Epithelial cell of esophagus (primary cell): ENCODE data around the gene LILRB4.
"Not testable (repeated sequence)": the region's sequence is repeated elsewhere in the genome, so short reads cannot be mapped to it uniquely, and the experiment has no call there.

Experiments
- DNase-seq: peaks from one replicate; pipeline ENCODE4 v3.0.0; 2010; ENCODE audit warnings: low read depth
- H3K4me3 ChIP-seq: 2 replicates; pipeline ENCODE4 v1.5.1; 2011; ENCODE audit warnings: mild to moderate bottlenecking, low read length, control low read depth
- CTCF ChIP-seq: IDR thresholded peaks from 2 replicates; pipeline ENCODE4 v1.5.1; 2011; ENCODE audit warnings: low read depth, mild to moderate bottlenecking, low read length, control low read depth, inconsistent platforms; ENCODE audit not compliant: insufficient read depth; ENCODE audit errors: missing control alignments

The LILRB4 gene

GRCh38 chr19:54670576-54671357 lies 8.0 kb downstream of the LILRB4 start:
- no peak for TF ChIP-seq CTCF
- no peak overlapping the region for H3K4me3 ChIP-seq
- DNase-seq: no peak

- TF ChIP-seq CTCF: no peak
- DNase-seq: no peak
Measured at GRCh38 chr19:54673222-54673621, 10.4 kb downstream of the LILRB4 start.

DNA sequence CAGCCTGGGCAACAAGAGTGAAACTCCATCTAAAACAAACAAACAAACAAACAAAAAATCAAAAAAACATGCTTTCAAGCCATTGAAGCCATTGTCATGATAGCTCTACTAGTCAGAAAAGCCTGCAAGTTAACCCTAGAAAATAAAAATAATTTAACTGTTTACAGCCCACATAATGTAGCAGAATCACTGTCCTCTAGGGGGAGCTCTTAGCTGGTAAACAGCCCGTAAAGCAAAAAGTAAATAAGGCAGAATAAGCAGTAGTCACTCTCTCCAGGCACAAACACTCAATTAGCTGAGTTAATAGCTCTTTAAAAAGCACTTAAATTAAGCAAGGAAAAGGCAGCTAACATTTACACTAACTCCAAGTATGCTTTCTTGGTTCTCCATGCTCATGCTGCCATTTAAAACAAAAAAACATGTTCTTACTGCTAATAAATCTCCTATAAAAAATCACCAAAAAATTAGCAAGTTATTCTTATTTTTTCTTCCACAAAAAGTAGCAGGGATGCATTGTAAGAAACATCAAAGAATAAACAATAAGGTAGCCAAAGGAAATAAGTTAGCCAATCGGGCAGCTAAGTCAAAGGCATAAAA lies 11.3 kb downstream of the LILRB4 start:
- TF ChIP-seq CTCF: peak; percentile 46
- no peak overlapping the region for H3K4me3 ChIP-seq
- DNase-seq: peak; percentile 37

More at GRCh38 chr19:54673222-54673621, 10.4 kb downstream of the LILRB4 start:
- no peak overlapping the region for H3K4me3 ChIP-seq

DNA sequence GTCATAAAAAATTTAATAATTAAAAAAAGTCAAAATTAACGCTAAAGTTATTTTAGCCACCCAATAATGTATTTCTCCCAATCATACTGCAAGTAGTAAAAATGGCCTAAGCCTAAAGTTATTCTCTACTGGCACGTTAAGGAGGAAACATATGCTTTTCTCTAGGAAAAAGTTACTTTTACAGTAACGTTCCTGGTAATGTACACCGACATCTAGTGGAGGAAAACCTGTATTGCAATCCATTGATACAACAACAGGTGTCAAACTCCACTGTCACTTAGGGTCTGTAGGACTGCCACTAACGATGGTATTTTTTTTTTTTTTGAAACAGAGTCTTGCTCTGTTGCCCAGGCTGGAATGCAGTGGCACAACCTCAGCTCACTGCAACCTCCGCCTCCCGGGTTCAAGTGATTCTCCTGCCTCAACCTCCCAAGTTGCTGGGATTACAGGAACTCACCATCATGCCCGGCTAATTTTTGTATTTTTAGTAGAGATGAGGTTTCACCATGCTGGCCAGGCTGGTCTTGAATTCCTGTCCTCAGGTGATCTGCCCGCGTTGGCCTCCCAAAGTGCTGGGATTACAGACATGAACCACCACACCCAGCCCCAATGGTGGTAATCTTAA lies 13.5 kb downstream of the LILRB4 start:
- H3K4me3 ChIP-seq: not testable (repeated sequence)
- TF ChIP-seq CTCF: peak; percentile 74
- DNase-seq: peak; percentile 40

DNA sequence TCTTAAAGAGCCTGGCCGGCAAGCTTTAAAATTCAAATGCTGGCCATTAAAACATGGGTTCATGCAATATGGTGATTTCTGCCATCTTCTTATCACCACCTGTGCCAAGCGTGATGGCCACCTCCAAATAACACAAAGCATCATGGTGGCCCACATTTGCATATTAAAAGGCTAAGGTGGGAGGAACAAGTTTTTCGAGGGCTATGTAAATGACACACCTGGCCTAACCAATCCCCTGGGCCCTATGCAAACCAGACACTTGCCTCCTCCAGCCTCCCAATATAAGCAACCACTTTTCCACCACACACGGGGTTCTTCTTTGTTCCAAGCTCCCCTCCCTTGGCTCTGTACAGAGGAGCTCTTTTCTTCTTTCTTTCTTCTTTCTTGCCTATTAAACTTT lies 14.4 kb downstream of the LILRB4 start:
- TF ChIP-seq CTCF: no peak
- no peak for DNase-seq
- no peak overlapping the region for H3K4me3 ChIP-seq

DNA sequence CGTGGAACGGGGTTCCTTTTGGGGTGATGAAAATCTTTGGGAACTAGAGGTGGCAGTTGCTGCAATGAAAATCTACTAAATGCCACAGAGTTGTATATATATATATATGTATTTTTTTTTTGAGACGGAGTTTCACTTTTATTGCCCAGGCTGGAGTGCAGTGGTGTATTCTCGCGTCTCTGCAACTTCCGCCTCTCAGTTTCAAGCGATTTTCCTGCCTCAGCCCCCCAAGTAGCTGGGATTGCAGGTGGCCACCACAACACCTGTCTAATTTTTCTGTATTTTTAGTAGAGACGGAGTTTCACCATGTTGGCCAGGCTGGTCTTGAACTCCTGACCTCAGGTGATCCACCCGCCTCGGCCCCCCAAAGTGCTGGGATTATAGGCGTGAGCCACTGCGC lies 18.8 kb downstream of the LILRB4 start:
- H3K4me3 ChIP-seq, DNase-seq: not testable (repeated sequence)

GRCh38 chr19:54682306-54682856 lies 19.6 kb downstream of the LILRB4 start:
- no peak for DNase-seq
- H3K4me3 ChIP-seq: no peak overlapping the region
- TF ChIP-seq CTCF: no peak
